ENCODE measurements around the gene LSM4.

DNA sequence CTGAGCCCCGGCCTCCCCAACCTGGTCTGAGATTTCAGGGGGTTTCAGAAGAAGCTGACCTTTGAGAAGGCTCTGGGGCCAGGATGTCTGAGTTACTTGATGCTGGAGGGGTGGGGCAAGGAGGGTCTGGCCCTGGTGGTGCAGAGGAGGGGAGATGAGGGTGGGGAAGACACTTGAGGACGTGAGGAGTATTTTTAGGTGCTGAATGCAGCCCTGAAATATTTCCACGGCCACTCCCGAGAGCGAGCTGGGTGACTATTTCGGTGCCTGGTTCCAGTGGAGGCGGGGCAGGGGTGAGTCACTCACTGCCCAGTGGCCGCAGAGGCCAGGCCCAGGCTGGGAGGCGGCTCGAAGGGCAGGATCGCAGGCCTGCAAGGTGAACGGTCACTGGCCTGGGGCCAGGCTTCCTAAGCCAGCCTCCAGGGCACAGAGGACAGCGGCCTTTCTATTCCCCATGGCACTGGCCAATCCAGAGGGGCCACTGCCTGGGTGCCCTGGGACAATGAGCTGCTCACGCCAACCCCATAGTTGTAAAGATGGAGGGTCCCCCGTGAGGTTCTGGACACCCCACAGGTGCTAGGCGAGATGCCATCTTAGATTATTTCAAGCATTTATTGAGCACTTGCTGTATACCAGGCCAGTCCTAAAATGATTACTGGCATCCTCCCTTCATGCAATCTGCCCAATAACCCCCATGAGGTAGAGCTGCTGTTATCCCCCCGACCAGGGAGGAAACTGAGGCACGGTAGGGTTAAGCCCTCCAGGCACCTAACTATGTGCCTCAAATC lies 21.8 kb downstream of the LSM4 start:
- TF ChIP-seq, protein P1, sequence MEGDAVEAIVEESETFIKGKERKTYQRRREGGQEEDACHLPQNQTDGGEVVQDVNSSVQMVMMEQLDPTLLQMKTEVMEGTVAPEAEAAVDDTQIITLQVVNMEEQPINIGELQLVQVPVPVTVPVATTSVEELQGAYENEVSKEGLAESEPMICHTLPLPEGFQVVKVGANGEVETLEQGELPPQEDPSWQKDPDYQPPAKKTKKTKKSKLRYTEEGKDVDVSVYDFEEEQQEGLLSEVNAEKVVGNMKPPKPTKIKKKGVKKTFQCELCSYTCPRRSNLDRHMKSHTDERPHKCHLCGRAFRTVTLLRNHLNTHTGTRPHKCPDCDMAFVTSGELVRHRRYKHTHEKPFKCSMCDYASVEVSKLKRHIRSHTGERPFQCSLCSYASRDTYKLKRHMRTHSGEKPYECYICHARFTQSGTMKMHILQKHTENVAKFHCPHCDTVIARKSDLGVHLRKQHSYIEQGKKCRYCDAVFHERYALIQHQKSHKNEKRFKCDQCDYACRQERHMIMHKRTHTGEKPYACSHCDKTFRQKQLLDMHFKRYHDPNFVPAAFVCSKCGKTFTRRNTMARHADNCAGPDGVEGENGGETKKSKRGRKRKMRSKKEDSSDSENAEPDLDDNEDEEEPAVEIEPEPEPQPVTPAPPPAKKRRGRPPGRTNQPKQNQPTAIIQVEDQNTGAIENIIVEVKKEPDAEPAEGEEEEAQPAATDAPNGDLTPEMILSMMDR (IDR thresholded peaks at IDR 0.05 in 4 of 5, conservative IDR thresholded peaks at IDR 0.05 in 1 of 5): no peak
- TF ChIP-seq POLR2A (IDR thresholded peaks at IDR 0.05): no peak

All from gastrocnemius medialis (tissue), 4 donors.